ENCODE measurements around the gene DAPK3. TPM values are rescaled to one million over a fixed set of nuclear protein-coding genes. Genes with fewer than 3 reads are reported as not detected.
"Not testable (repeated sequence)": the region's sequence is repeated elsewhere in the genome, so short reads cannot be mapped to it uniquely, and the experiment has no call there.

Gene DAPK3
- total RNA-seq, 1 experiment from 2014 or later: 58.6 TPM

DNA sequence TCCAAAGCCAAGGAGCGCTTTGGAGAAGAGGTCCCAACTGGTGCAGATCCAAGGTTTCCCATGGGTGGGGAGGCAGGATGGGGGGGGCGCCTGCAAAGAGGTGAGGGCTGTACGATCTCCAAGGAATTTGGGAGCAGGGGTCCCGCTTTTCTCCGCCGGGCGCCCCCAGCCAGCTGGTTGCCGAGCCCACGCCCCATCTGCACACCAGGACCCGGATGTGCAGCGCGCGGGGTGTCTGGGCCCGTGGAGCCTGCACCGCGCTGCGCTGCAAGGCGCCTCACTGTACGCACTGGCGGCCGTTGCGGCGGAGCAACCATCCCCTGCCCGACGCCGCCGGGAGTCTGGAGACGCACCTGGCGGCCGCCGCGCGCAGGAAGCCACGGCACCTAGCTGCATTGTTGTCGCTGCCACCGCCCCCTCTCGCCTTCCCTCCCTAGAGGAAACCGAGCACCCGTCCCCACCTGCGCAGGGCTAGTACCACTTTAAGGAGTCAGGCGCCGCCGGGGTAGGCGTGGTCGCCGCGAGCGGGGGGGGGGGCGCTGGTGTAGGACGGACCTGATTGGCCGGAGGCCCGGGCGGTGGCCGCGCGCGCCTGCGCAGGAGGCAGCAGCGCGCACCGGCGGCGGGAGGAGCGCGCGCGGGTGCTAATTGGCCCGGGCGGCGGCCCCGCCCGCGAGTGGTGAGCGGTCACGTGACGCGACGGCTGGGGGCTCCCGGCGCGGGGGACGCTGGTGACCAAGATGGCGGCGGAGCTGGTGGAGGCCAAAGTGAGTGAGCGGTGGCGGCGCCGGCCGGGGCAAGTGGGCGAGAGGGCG lies 36.3 kb upstream of the DAPK3 start, which contains the start of gene PIAS4:
PIAS4 (plus strand) TSS at position 716 of the 815 bp plus-strand sequence; CDS start at position 741, 25 bp downstream.
- CTCF ChIA-PET: interaction anchor here (0.5 to 1.4 kb wide), 4 partner anchors 20 to 802 kb away, joined by 3 to 11 read pairs (median 4); no protein-coding TSS in a partner anchor
- H3K4me3 ChIP-seq (ENCODE audit: low read depth, low read length): peak within 1 kb of the TSS; percentile 92
- DNase-seq: peak; percentile 94 to 96
- peaks cover 6% of the 10 kb centered on the region for H3K36me3 Mint-ChIP-seq (ENCODE audit: insufficient read depth, unreplicated experiment)
- no peaks in the 10 kb centered on the region for H3K9me3 Mint-ChIP-seq (ENCODE audit: unreplicated experiment)
- no peaks in the 10 kb centered on the region for H3K27me3 Mint-ChIP-seq (ENCODE audit: insufficient read depth, unreplicated experiment)
- H3K4me1 ChIP-seq: peaks cover 4% of the 10 kb centered on the region; the same call in 1 of the 2 replicates
- peaks cover 5% of the 10 kb centered on the region for H3K4me1 Mint-ChIP-seq (ENCODE audit: low read depth, unreplicated experiment)
- no peaks in the 10 kb centered on the region for H3K9me3 ChIP-seq
- intact Hi-C loops (cut with micrococcal nuclease; ENCODE audit: unreplicated experiment): loop anchor here (5.0 kb wide), 1 partner anchor 60 kb away; the partner anchor contains the start of gene ZBTB7A
- no peaks in the 10 kb centered on the region for H3K36me3 ChIP-seq (ENCODE audit: control insufficient read depth, insufficient read depth, low read length)
- TSS peak; percentile 71 for BruUV-seq (replicated peaks)
- no peaks in the 10 kb centered on the region for H3K27me3 ChIP-seq (replicated peaks; ENCODE audit: control insufficient read depth, insufficient read depth, low read length)
- TF ChIP-seq, protein P1, sequence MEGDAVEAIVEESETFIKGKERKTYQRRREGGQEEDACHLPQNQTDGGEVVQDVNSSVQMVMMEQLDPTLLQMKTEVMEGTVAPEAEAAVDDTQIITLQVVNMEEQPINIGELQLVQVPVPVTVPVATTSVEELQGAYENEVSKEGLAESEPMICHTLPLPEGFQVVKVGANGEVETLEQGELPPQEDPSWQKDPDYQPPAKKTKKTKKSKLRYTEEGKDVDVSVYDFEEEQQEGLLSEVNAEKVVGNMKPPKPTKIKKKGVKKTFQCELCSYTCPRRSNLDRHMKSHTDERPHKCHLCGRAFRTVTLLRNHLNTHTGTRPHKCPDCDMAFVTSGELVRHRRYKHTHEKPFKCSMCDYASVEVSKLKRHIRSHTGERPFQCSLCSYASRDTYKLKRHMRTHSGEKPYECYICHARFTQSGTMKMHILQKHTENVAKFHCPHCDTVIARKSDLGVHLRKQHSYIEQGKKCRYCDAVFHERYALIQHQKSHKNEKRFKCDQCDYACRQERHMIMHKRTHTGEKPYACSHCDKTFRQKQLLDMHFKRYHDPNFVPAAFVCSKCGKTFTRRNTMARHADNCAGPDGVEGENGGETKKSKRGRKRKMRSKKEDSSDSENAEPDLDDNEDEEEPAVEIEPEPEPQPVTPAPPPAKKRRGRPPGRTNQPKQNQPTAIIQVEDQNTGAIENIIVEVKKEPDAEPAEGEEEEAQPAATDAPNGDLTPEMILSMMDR (IDR thresholded peaks at IDR 0.05; ENCODE audit: insufficient read depth in 1 of 2, low read depth in 1 of 2, low read length in 1 of 2, severe bottlenecking in 1 of 2, unreplicated experiment in 1 of 2): no peak
- peak within 1 kb of the TSS; percentile 86 for H3K4me3 Mint-ChIP-seq (ENCODE audit: unreplicated experiment)
- peak within 1 kb of the TSS; percentile 78 for H3K27ac Mint-ChIP-seq (ENCODE audit: unreplicated experiment)
- POLR2A ChIA-PET: interaction anchor here (0.6 to 1.0 kb wide), 2 partner anchors 12 to 22 kb away, joined by 3 to 7 read pairs; partner anchors contain the start of gene EEF2

DNA sequence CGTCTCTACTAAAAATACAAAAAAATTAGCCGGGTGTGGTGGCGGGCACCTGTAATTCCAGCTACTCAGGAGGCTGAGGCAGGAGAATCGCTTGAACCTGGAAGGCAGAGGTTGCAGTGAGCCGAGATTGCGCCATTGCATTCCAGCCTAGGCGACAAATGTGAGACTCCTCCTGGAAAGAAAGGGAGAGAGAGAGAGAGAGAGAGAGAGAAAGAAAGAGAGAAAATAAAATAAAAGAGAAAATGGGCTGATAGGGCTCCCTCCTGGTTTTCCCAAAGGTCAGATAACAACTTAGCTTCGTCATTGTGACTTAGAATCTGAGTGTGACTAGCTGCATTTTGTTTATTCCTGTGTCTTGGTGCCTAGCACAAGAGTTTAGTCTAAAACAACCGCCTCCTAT lies 34.5 kb upstream of the DAPK3 start:
- H3K4me1 Mint-ChIP-seq (ENCODE audit: low read depth, unreplicated experiment); H3K27me3 ChIP-seq (replicated peaks; ENCODE audit: control insufficient read depth, insufficient read depth, low read length); H3K36me3 ChIP-seq (ENCODE audit: control insufficient read depth, insufficient read depth, low read length); H3K4me1 ChIP-seq; H3K36me3 Mint-ChIP-seq (ENCODE audit: insufficient read depth, unreplicated experiment); DNase-seq; H3K4me3 ChIP-seq (ENCODE audit: low read depth, low read length); H3K9me3 ChIP-seq; CTCF ChIA-PET; H3K9me3 Mint-ChIP-seq (ENCODE audit: unreplicated experiment); H3K27me3 Mint-ChIP-seq (ENCODE audit: insufficient read depth, unreplicated experiment); BruUV-seq (replicated peaks); POLR2A ChIA-PET: not testable (repeated sequence)
- Mint-ChIP-seq H3K27ac (ENCODE audit: unreplicated experiment) (peak overlapping the region; percentile 57), H3K4me3 (ENCODE audit: unreplicated experiment) (peak overlapping the region; percentile 67)
- intact Hi-C loops (cut with micrococcal nuclease; ENCODE audit: unreplicated experiment): loop anchor here (5.0 kb wide), 1 partner anchor 62 kb away; the partner anchor contains the start of gene ZBTB7A

DNA sequence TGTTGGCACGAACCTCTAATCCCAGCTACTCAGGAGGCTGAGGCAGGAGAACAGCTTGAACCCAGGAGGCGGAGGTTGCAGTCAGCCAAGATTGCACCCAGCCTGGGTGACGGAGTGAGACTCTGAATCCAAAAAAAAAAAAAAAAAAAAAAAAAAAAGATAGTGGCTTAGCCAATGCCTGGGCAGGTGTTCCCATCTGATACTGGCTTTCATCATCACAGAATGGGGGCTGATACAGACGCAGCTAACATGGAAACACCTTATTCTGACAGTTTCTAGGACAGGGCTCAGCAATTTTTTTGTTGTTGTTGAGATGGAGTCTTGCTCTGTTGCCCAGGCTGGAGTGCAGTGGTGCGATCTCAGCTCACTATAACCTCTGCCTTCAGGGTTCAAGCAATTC lies 29.9 kb upstream of the DAPK3 start:
- BruUV-seq (replicated peaks); H3K36me3 ChIP-seq (ENCODE audit: control insufficient read depth, insufficient read depth, low read length); H3K4me3 ChIP-seq (ENCODE audit: low read depth, low read length); H3K27me3 ChIP-seq (replicated peaks; ENCODE audit: control insufficient read depth, insufficient read depth, low read length); intact Hi-C loops (cut with micrococcal nuclease; ENCODE audit: unreplicated experiment); H3K4me1 ChIP-seq; H3K36me3 Mint-ChIP-seq (ENCODE audit: insufficient read depth, unreplicated experiment); H3K4me1 Mint-ChIP-seq (ENCODE audit: low read depth, unreplicated experiment); H3K27ac Mint-ChIP-seq (ENCODE audit: unreplicated experiment); H3K4me3 Mint-ChIP-seq (ENCODE audit: unreplicated experiment); H3K9me3 ChIP-seq; H3K27me3 Mint-ChIP-seq (ENCODE audit: insufficient read depth, unreplicated experiment); DNase-seq; CTCF ChIA-PET; POLR2A ChIA-PET; H3K9me3 Mint-ChIP-seq (ENCODE audit: unreplicated experiment): not testable (repeated sequence)

DNA sequence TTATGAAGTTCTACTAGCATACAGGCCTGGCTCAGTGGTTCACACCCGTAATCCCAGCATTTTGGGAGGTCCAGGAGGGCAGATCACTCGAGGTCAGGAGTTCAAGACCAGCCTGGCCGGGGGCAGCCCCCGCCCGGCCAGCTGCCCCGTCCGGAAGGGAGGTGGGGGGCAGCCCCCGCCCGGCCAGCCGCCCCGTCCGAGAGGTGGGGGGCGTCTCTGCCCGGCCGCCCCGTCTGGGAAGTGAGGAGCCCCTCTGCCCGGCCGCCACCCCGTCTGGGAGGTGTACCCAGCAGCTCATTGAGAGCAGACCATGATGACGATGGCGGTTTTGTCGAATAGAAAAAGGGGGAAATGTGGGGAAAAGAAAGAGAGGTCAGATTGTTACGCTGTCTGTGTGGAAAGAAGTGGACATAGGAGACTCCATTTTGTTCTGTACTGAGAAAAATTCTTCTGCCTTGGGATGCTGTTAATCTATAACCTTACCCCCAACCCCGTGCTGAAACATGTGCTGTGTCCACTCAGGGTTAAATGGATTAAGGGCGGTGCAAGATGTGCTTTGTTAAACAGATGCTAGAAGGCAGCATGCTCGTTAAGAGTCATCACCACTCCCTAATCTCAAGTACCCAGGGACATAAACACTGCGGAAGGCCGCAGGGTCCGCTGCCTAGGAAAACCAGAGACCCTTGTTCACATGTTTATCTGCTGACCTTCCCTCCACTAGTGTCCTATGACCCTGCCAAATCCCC lies 27.9 kb upstream of the DAPK3 start:
- H3K4me3 ChIP-seq (ENCODE audit: low read depth, low read length); CTCF ChIA-PET; H3K36me3 ChIP-seq (ENCODE audit: control insufficient read depth, insufficient read depth, low read length); POLR2A ChIA-PET; DNase-seq; H3K9me3 ChIP-seq; H3K36me3 Mint-ChIP-seq (ENCODE audit: insufficient read depth, unreplicated experiment); H3K4me3 Mint-ChIP-seq (ENCODE audit: unreplicated experiment); BruUV-seq (replicated peaks); H3K9me3 Mint-ChIP-seq (ENCODE audit: unreplicated experiment); H3K27me3 Mint-ChIP-seq (ENCODE audit: insufficient read depth, unreplicated experiment); H3K4me1 ChIP-seq; intact Hi-C loops (cut with micrococcal nuclease; ENCODE audit: unreplicated experiment); H3K27me3 ChIP-seq (replicated peaks; ENCODE audit: control insufficient read depth, insufficient read depth, low read length); H3K27ac Mint-ChIP-seq (ENCODE audit: unreplicated experiment); H3K4me1 Mint-ChIP-seq (ENCODE audit: low read depth, unreplicated experiment): not testable (repeated sequence)

Data from Caco-2 (cell line).